Central memory CD8-positive, alpha-beta T cell (primary cell): ENCODE measurements around the gene KRTAP10-5.
"Not testable (repeated sequence)": the region's sequence is repeated elsewhere in the genome, so short reads cannot be mapped to it uniquely, and the experiment has no call there.

Experiments
- ATAC-seq: fragments of 150-1000 bp; cut with Tn5 transposase; replicated peaks from 2 replicates; pipeline ENCODE4 v1.10.0; 2022; ENCODE audit warnings: mild to moderate bottlenecking, moderate FRiP score, moderate number of reproducible peaks; ENCODE audit not compliant: poor library complexity, severe bottlenecking; ENCODE audit errors: extremely low read depth
- DNase-seq, 2 donors: peaks; one replicate each; pipeline ENCODE4 v3.0.0; 2021; ENCODE audit warnings: low spot score in 2 of 2
- H3K27ac Mint-ChIP-seq: one replicate; pipeline ENCODE4 v1.8.0; 2022; ENCODE audit warnings: low read depth, mild to moderate bottlenecking, moderate library complexity, mixed read lengths
- H3K27me3 Mint-ChIP-seq: one replicate; pipeline ENCODE4 v1.8.0; 2022; ENCODE audit warnings: mixed read lengths
- H3K36me3 Mint-ChIP-seq: one replicate; pipeline ENCODE4 v1.8.0; 2022; ENCODE audit warnings: mild to moderate bottlenecking, moderate library complexity, mixed read lengths; ENCODE audit not compliant: insufficient read depth
- H3K4me1 Mint-ChIP-seq: one replicate; pipeline ENCODE4 v1.8.0; 2022; ENCODE audit warnings: mixed read lengths
- H3K4me3 Mint-ChIP-seq: one replicate; pipeline ENCODE4 v1.8.0; 2022; ENCODE audit warnings: mild to moderate bottlenecking, moderate library complexity, mixed read lengths
- H3K9me3 Mint-ChIP-seq: one replicate; pipeline ENCODE4 v1.8.0; 2022; ENCODE audit warnings: mixed read lengths

The KRTAP10-5 gene

GRCh38 chr21:44593598-44594405, 13.4 kb upstream of the KRTAP10-5 start:
- Mint-ChIP-seq H3K27me3 (peaks cover 20% of the 10 kb centered on the region), H3K4me1 (peaks cover 10% of the 10 kb centered on the region), H3K27ac (no peak overlapping the region), H3K9me3 (no peaks in the 10 kb centered on the region), H3K36me3 (peaks cover 5% of the 10 kb centered on the region), H3K4me3 (no peak overlapping the region)
- DNase-seq (no peak), ATAC-seq (no peak)

- ATAC-seq = no peak
- H3K4me1 Mint-ChIP-seq = peaks cover 10% of the 10 kb centered on the region
- H3K27ac Mint-ChIP-seq = no peak within 1 kb of the TSS
- peaks cover 5% of the 10 kb centered on the region for H3K36me3 Mint-ChIP-seq
- H3K9me3 Mint-ChIP-seq = no peaks in the 10 kb centered on the region
- H3K27me3 Mint-ChIP-seq = peaks cover 20% of the 10 kb centered on the region
- DNase-seq = no peak
- no peak within 1 kb of the TSS for H3K4me3 Mint-ChIP-seq
Observed at GRCh38 chr21:44592446-44593311, 12.3 kb upstream of the KRTAP10-5 start, which contains the start of gene KRTAP10-6. KRTAP10-6 (minus strand) TSS chr21:44592505; CDS start chr21:44592484, 21 bp downstream.

- H3K27ac Mint-ChIP-seq, H3K9me3 Mint-ChIP-seq, H3K4me3 Mint-ChIP-seq, ATAC-seq, DNase-seq, H3K36me3 Mint-ChIP-seq: not testable (repeated sequence)
- peaks cover 10% of the 10 kb centered on the region for H3K4me1 Mint-ChIP-seq
- peaks cover 29% of the 10 kb centered on the region for H3K27me3 Mint-ChIP-seq
Observed at GRCh38 chr21:44591801-44592130, 11.4 kb upstream of the KRTAP10-5 start.

GRCh38 chr21:44590897-44591800, 10.7 kb upstream of the KRTAP10-5 start:
- H3K4me3 Mint-ChIP-seq, H3K27ac Mint-ChIP-seq, ATAC-seq, DNase-seq, H3K9me3 Mint-ChIP-seq, H3K36me3 Mint-ChIP-seq: not testable (repeated sequence)
- Mint-ChIP-seq H3K4me1 (peaks cover 10% of the 10 kb centered on the region), H3K27me3 (peaks cover 35% of the 10 kb centered on the region)

- DNase-seq = no peak
- H3K4me1 Mint-ChIP-seq = peaks cover 8% of the 10 kb centered on the region
Observed at GRCh38 chr21:44590311-44590721, 9.9 kb upstream of the KRTAP10-5 start.

GRCh38 chr21:44589586-44590305, 9.3 kb upstream of the KRTAP10-5 start:
- peaks cover 49% of the 10 kb centered on the region for H3K27me3 Mint-ChIP-seq
- H3K9me3 Mint-ChIP-seq = peaks cover 5% of the 10 kb centered on the region
- H3K27ac Mint-ChIP-seq = peak overlapping the region; percentile 35
- H3K4me1 Mint-ChIP-seq = peaks cover 4% of the 10 kb centered on the region
- H3K36me3 Mint-ChIP-seq = peaks cover 4% of the 10 kb centered on the region
- DNase-seq (no peak), ATAC-seq (no peak)
- no peak overlapping the region for H3K4me3 Mint-ChIP-seq

More at GRCh38 chr21:44590311-44590721, 9.9 kb upstream of the KRTAP10-5 start:
- Mint-ChIP-seq H3K27ac (peak overlapping the region; percentile 35), H3K36me3 (peaks cover 4% of the 10 kb centered on the region), H3K27me3 (peaks cover 44% of the 10 kb centered on the region), H3K9me3 (peaks cover 5% of the 10 kb centered on the region), H3K4me3 (no peak overlapping the region)
- no peak for ATAC-seq

- Mint-ChIP-seq H3K27ac (no peak overlapping the region), H3K36me3 (peaks cover 4% of the 10 kb centered on the region), H3K4me1 (peaks cover 4% of the 10 kb centered on the region), H3K4me3 (no peak overlapping the region), H3K27me3 (peaks cover 56% of the 10 kb centered on the region), H3K9me3 (peaks cover 5% of the 10 kb centered on the region)
- DNase-seq (no peak), ATAC-seq (no peak)
Observed at GRCh38 chr21:44589094-44589493, 8.7 kb upstream of the KRTAP10-5 start.

GRCh38 chr21:44585892-44586291, 5.5 kb upstream of the KRTAP10-5 start:
- H3K9me3 Mint-ChIP-seq = peaks cover 18% of the 10 kb centered on the region
- no peaks in the 10 kb centered on the region for H3K4me1 Mint-ChIP-seq
- no peak overlapping the region for H3K4me3 Mint-ChIP-seq
- ATAC-seq (no peak), DNase-seq (no peak)
- no peak overlapping the region for H3K27ac Mint-ChIP-seq
- H3K27me3 Mint-ChIP-seq = peaks cover 71% of the 10 kb centered on the region
- peaks cover 2% of the 10 kb centered on the region for H3K36me3 Mint-ChIP-seq

GRCh38 chr21:44583800-44584147, 3.4 kb upstream of the KRTAP10-5 start:
- H3K9me3 Mint-ChIP-seq = peaks cover 19% of the 10 kb centered on the region
- peak; percentile 54 for ATAC-seq
- no peak for DNase-seq
- H3K4me3 Mint-ChIP-seq = no peak overlapping the region
- H3K36me3 Mint-ChIP-seq = no peaks in the 10 kb centered on the region
- H3K4me1 Mint-ChIP-seq = peaks cover 5% of the 10 kb centered on the region
- peaks cover 59% of the 10 kb centered on the region for H3K27me3 Mint-ChIP-seq
- no peak overlapping the region for H3K27ac Mint-ChIP-seq

- no peak overlapping the region for H3K27ac Mint-ChIP-seq
- no peak for ATAC-seq
- no peaks in the 10 kb centered on the region for H3K36me3 Mint-ChIP-seq
- H3K4me3 Mint-ChIP-seq = no peak overlapping the region
- no peak for DNase-seq
- H3K27me3 Mint-ChIP-seq = peaks cover 57% of the 10 kb centered on the region
- H3K4me1 Mint-ChIP-seq = peaks cover 5% of the 10 kb centered on the region
- H3K9me3 Mint-ChIP-seq = peaks cover 19% of the 10 kb centered on the region
Observed at GRCh38 chr21:44583089-44583799, 2.8 kb upstream of the KRTAP10-5 start.

GRCh38 chr21:44582055-44582454, 1.7 kb upstream of the KRTAP10-5 start:
- DNase-seq = no peak
- Mint-ChIP-seq H3K36me3 (no peaks in the 10 kb centered on the region), H3K27me3 (peaks cover 45% of the 10 kb centered on the region), H3K4me3 (no peak overlapping the region), H3K9me3 (peaks cover 19% of the 10 kb centered on the region), H3K4me1 (peaks cover 5% of the 10 kb centered on the region), H3K27ac (no peak overlapping the region)
- ATAC-seq = no peak
